Lung microvascular endothelial cell (primary cell): ENCODE measurements around the gene TRIM60. TPM values are rescaled to one million over a fixed set of nuclear protein-coding genes. Genes with fewer than 3 reads are reported as not detected.
"Not testable (repeated sequence)": the region's sequence is repeated elsewhere in the genome, so short reads cannot be mapped to it uniquely, and the experiment has no call there.

Source experiments
- DNase-seq, 2 donors: peaks; one replicate each; pipeline versions ENCODE4 v3.0.0 to v3.0.0-alpha.2; 2010; ENCODE audit warnings: low read depth in 2 of 2
- total RNA-seq: library from RNA; depleted of rRNA; stranded (reverse); fragments of >200 nt; gene quantifications from 2 replicates; pipeline ENCODE4 v1.2.1, GENCODE V29; 2014

TRIM60 gene
- total RNA-seq = not detected in 2 replicates

GRCh38 chr4:165031436-165032211 is at the start of gene TRIM60:
TRIM60 (plus strand) TSS chr4:165031999; CDS start chr4:165040073, 8,074 bp downstream.
- no peak for DNase-seq

- DNase-seq = no peak
These were observed 42.3 kb upstream of the TRIM60 start for GRCh38 chr4:164989471-164989870.

GRCh38 chr4:164990786-164991185 is 41.0 kb upstream of the TRIM60 start:
- not testable (repeated sequence) for DNase-seq

GRCh38 chr4:164996123-164996522 is 35.7 kb upstream of the TRIM60 start:
- DNase-seq = not testable (repeated sequence)

- DNase-seq = no peak
These were observed 34.5 kb upstream of the TRIM60 start for GRCh38 chr4:164997324-164997723.

- no peak for DNase-seq
These were observed 33.9 kb upstream of the TRIM60 start for GRCh38 chr4:164997941-164998340.

GRCh38 chr4:164998526-164999080 is 33.2 kb upstream of the TRIM60 start:
- not testable (repeated sequence) for DNase-seq

- DNase-seq = not testable (repeated sequence)
These were observed 29.8 kb upstream of the TRIM60 start for GRCh38 chr4:165001957-165002356.

- no peak for DNase-seq
These were observed 26.4 kb upstream of the TRIM60 start for GRCh38 chr4:165005352-165005925.

GRCh38 chr4:165006456-165006855 is 25.3 kb upstream of the TRIM60 start:
- DNase-seq = no peak

- no peak for DNase-seq
These were observed 24.9 kb upstream of the TRIM60 start for GRCh38 chr4:165006886-165007285.

- no peak for DNase-seq
These were observed 22.1 kb upstream of the TRIM60 start for GRCh38 chr4:165009493-165010227.

GRCh38 chr4:165010487-165010886 is 21.3 kb upstream of the TRIM60 start:
- DNase-seq = no peak

GRCh38 chr4:165010991-165011390 is 20.8 kb upstream of the TRIM60 start:
- DNase-seq = no peak

GRCh38 chr4:165011403-165011802 is 20.4 kb upstream of the TRIM60 start:
- no peak for DNase-seq

GRCh38 chr4:165013691-165014090 is 18.1 kb upstream of the TRIM60 start:
- no peak for DNase-seq

GRCh38 chr4:165016971-165017370 is 14.8 kb upstream of the TRIM60 start:
- DNase-seq = peak in 1 of 2 donors; percentile 1

GRCh38 chr4:165019995-165020394 is 11.8 kb upstream of the TRIM60 start:
- DNase-seq = not testable (repeated sequence)

- DNase-seq = not testable (repeated sequence)
These were observed 6.0 kb upstream of the TRIM60 start for GRCh38 chr4:165025782-165026181.

- peak in 1 of 2 donors; percentile 4 for DNase-seq
These were observed 3.9 kb upstream of the TRIM60 start for GRCh38 chr4:165027762-165028402.

GRCh38 chr4:165048170-165048569 is 16.4 kb downstream of the TRIM60 start:
- no peak for DNase-seq

GRCh38 chr4:165052627-165053026 is 20.8 kb downstream of the TRIM60 start:
- DNase-seq = no peak
